ENCODE measurements around the gene MRPS16.

MRPS16 gene

GRCh38 chr10:73252445-73253224, at the start of gene MRPS16:
MRPS16 (minus strand) TSS chr10:73252644; CDS start chr10:73252482, 162 bp downstream.
- peak within 1 kb of the TSS; percentile 97 for H3K4me3 ChIP-seq (ENCODE audit: low read depth, low read length)
- peaks cover 35% of the 10 kb centered on the region for H3K36me3 ChIP-seq
- no peaks in the 10 kb centered on the region for H3K9me3 ChIP-seq (ENCODE audit: severe bottlenecking)
- no peak for TF ChIP-seq CTCF (IDR thresholded peaks at IDR 0.05; ENCODE audit: low read depth, low read length)
- H3K27ac ChIP-seq = peak within 1 kb of the TSS; percentile 91
- DNase-seq = peak; percentile 97
- H3K27me3 ChIP-seq (ENCODE audit: insufficient read depth, low read depth, severe bottlenecking) = no peaks in the 10 kb centered on the region

- no peak overlapping the region for H3K27ac ChIP-seq
- no peaks in the 10 kb centered on the region for H3K27me3 ChIP-seq (ENCODE audit: insufficient read depth, low read depth, severe bottlenecking)
- no peak for DNase-seq
- no peak overlapping the region for H3K4me3 ChIP-seq (ENCODE audit: low read depth, low read length)
- no peaks in the 10 kb centered on the region for H3K9me3 ChIP-seq (ENCODE audit: severe bottlenecking)
- no peaks in the 10 kb centered on the region for H3K36me3 ChIP-seq
- no peak for TF ChIP-seq CTCF (IDR thresholded peaks at IDR 0.05; ENCODE audit: low read depth, low read length)
These were observed 44.5 kb upstream of the MRPS16 start for GRCh38 chr10:73296946-73297345.

- Histone ChIP-seq H3K27ac (no peak overlapping the region), H3K9me3 (ENCODE audit: severe bottlenecking) (no peaks in the 10 kb centered on the region), H3K27me3 (ENCODE audit: insufficient read depth, low read depth, severe bottlenecking) (no peaks in the 10 kb centered on the region), H3K36me3 (no peaks in the 10 kb centered on the region), H3K4me3 (ENCODE audit: low read depth, low read length) (no peak overlapping the region)
- DNase-seq = no peak
- TF ChIP-seq CTCF (IDR thresholded peaks at IDR 0.05; ENCODE audit: low read depth, low read length) = no peak
These were observed 41.0 kb upstream of the MRPS16 start for GRCh38 chr10:73293461-73293860.

- no peak for TF ChIP-seq CTCF (IDR thresholded peaks at IDR 0.05; ENCODE audit: low read depth, low read length)
- Histone ChIP-seq H3K4me3 (ENCODE audit: low read depth, low read length) (no peak overlapping the region), H3K27ac (no peak overlapping the region), H3K9me3 (ENCODE audit: severe bottlenecking) (no peaks in the 10 kb centered on the region), H3K36me3 (no peaks in the 10 kb centered on the region), H3K27me3 (ENCODE audit: insufficient read depth, low read depth, severe bottlenecking) (no peaks in the 10 kb centered on the region)
- DNase-seq = no peak
These were observed 37.5 kb upstream of the MRPS16 start for GRCh38 chr10:73289958-73290357.

GRCh38 chr10:73287441-73287840, 35.0 kb upstream of the MRPS16 start:
- no peaks in the 10 kb centered on the region for H3K27me3 ChIP-seq (ENCODE audit: insufficient read depth, low read depth, severe bottlenecking)
- no peak for TF ChIP-seq CTCF (IDR thresholded peaks at IDR 0.05; ENCODE audit: low read depth, low read length)
- DNase-seq = no peak
- H3K36me3 ChIP-seq = no peaks in the 10 kb centered on the region
- H3K9me3 ChIP-seq (ENCODE audit: severe bottlenecking) = no peaks in the 10 kb centered on the region
- no peak overlapping the region for H3K4me3 ChIP-seq (ENCODE audit: low read depth, low read length)
- no peak overlapping the region for H3K27ac ChIP-seq

GRCh38 chr10:73281097-73281496, 28.7 kb upstream of the MRPS16 start:
- no peak for TF ChIP-seq CTCF (IDR thresholded peaks at IDR 0.05; ENCODE audit: low read depth, low read length)
- H3K4me3 ChIP-seq (ENCODE audit: low read depth, low read length) = no peak overlapping the region
- H3K27ac ChIP-seq = no peak overlapping the region
- no peak for DNase-seq
- H3K9me3 ChIP-seq (ENCODE audit: severe bottlenecking) = no peaks in the 10 kb centered on the region
- no peaks in the 10 kb centered on the region for H3K36me3 ChIP-seq
- H3K27me3 ChIP-seq (ENCODE audit: insufficient read depth, low read depth, severe bottlenecking) = no peaks in the 10 kb centered on the region

Measured in WERI-Rb-1 (cell line).